Measurements from ENCODE around the gene PPP1CA. TPM values are rescaled to one million over a fixed set of nuclear protein-coding genes. Genes with fewer than 3 reads are reported as not detected.

Gene PPP1CA
- total RNA-seq (100 to 1,000 TPM in 1 of 2 donors, 10 to 100 TPM in 1; 87.2 to 175 TPM), polyA plus RNA-seq (100 to 1,000 TPM; 138 to 178 TPM)
- long read RNA-seq, donor 1, transcript PPP1CA-203 (7 exons, 1,476 nt): major isoform, 78 of 109 reads
- long read RNA-seq, donor 1, transcript PPP1CA-204 (6 exons, 1,677 nt): minor isoform, 8 of 109 reads
- long read RNA-seq, donor 1, partial matches to known transcripts: 17 of 109 reads
- long read RNA-seq, donor 1, other reads (novel, unspliced or antisense): 0 of 109 reads
- long read RNA-seq, donor 2, transcript PPP1CA-203 (7 exons, 1,476 nt): major isoform, 27 of 48 reads
- long read RNA-seq, donor 2, partial matches to known transcripts: 13 of 48 reads
- long read RNA-seq, donor 2, other reads (novel, unspliced or antisense): 0 of 48 reads
- long read RNA-seq, donor 3, transcript PPP1CA-202 (6 exons, 1,054 nt): minor isoform, 5 of 67 reads
- long read RNA-seq, donor 3, transcript PPP1CA-203 (7 exons, 1,476 nt): major isoform, 37 of 67 reads
- long read RNA-seq, donor 3, partial matches to known transcripts: 22 of 67 reads
- long read RNA-seq, donor 3, other reads (novel, unspliced or antisense): 0 of 67 reads
- long read RNA-seq, donor 4, transcript PPP1CA-204 (6 exons, 1,677 nt): minor isoform, 7 of 60 reads
- long read RNA-seq, donor 4, transcript PPP1CA-203 (7 exons, 1,476 nt): major isoform, 28 of 60 reads
- long read RNA-seq, donor 4, partial matches to known transcripts: 24 of 60 reads
- long read RNA-seq, donor 4, other reads (novel, unspliced or antisense): 0 of 60 reads
- long read RNA-seq, donor 5, transcript PPP1CA-203 (7 exons, 1,476 nt): major isoform, 84 of 132 reads
- long read RNA-seq, donor 5, transcript PPP1CA-202 (6 exons, 1,054 nt): minor isoform, 5 of 132 reads
- long read RNA-seq, donor 5, transcript PPP1CA-204 (6 exons, 1,677 nt): minor isoform, 12 of 132 reads
- long read RNA-seq, donor 5, partial matches to known transcripts: 27 of 132 reads
- long read RNA-seq, donor 5, other reads (novel, unspliced or antisense): 0 of 132 reads

- peak within 1 kb of the TSS; percentile 87 for H3K4me3 ChIP-seq
- H3K27me3 ChIP-seq (ENCODE audit: control insufficient read depth in 3 of 3, insufficient read depth in 3 of 3, low read length in 2 of 3): no peaks in the 10 kb centered on the region
- DNase-seq (peak; percentile 95 to 97 (median 97)), ATAC-seq (ENCODE audit: insufficient read depth, low FRiP score) (peak; percentile 93)
- H3K27ac ChIP-seq (ENCODE audit: low read depth in 1 of 2, low read length in 1 of 2): peak within 1 kb of the TSS; percentile 94
- peaks cover 6 to 30% (median 18%) of the 10 kb centered on the region in 4 donors for H3K36me3 ChIP-seq (ENCODE audit: control insufficient read depth in 4 of 4, insufficient read depth in 4 of 4, low read length in 4 of 4)
- no peaks in the 10 kb centered on the region for H3K9me3 ChIP-seq (ENCODE audit: control insufficient read depth in 4 of 4, insufficient read depth in 3 of 4, low read length in 3 of 4)
- peak within 1 kb of the TSS; percentile 46 to 85 for H3K9ac ChIP-seq (ENCODE audit: insufficient read depth in 1 of 2, low read length in 2 of 2)
- H3K4me1 ChIP-seq (ENCODE audit: control insufficient read depth in 5 of 5, insufficient read depth in 5 of 5, low read length in 5 of 5): peaks cover 2 to 37% (median 9%) of the 10 kb centered on the region in 5 donors
- TF ChIP-seq, protein P1, sequence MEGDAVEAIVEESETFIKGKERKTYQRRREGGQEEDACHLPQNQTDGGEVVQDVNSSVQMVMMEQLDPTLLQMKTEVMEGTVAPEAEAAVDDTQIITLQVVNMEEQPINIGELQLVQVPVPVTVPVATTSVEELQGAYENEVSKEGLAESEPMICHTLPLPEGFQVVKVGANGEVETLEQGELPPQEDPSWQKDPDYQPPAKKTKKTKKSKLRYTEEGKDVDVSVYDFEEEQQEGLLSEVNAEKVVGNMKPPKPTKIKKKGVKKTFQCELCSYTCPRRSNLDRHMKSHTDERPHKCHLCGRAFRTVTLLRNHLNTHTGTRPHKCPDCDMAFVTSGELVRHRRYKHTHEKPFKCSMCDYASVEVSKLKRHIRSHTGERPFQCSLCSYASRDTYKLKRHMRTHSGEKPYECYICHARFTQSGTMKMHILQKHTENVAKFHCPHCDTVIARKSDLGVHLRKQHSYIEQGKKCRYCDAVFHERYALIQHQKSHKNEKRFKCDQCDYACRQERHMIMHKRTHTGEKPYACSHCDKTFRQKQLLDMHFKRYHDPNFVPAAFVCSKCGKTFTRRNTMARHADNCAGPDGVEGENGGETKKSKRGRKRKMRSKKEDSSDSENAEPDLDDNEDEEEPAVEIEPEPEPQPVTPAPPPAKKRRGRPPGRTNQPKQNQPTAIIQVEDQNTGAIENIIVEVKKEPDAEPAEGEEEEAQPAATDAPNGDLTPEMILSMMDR (IDR thresholded peaks at IDR 0.05; ENCODE audit: control extremely low read depth, extremely low read depth): no peak
- WGBS, 2 donors: 1% methylated on average over 30 to 73 of the region's 73 CpGs
Measured at GRCh38 chr11:67401495-67402191, at the start of gene PPP1CA. PPP1CA (minus strand) TSS chr11:67401858; CDS start chr11:67401782, 76 bp downstream.

- Histone ChIP-seq H3K4me1 (ENCODE audit: control insufficient read depth in 5 of 5, insufficient read depth in 5 of 5, low read length in 5 of 5) (no peaks in the 10 kb centered on the region), H3K4me3 (no peak overlapping the region), H3K9me3 (ENCODE audit: control insufficient read depth in 4 of 4, insufficient read depth in 3 of 4, low read length in 3 of 4) (no peaks in the 10 kb centered on the region), H3K27me3 (ENCODE audit: control insufficient read depth in 3 of 3, insufficient read depth in 3 of 3, low read length in 2 of 3) (no peaks in the 10 kb centered on the region), H3K36me3 (ENCODE audit: control insufficient read depth in 4 of 4, insufficient read depth in 4 of 4, low read length in 4 of 4) (no peaks in the 10 kb centered on the region), H3K9ac (ENCODE audit: insufficient read depth in 1 of 2, low read length in 2 of 2) (no peak overlapping the region), H3K27ac (ENCODE audit: low read depth in 1 of 2, low read length in 1 of 2) (no peak overlapping the region)
- TF ChIP-seq, protein P1 (IDR thresholded peaks at IDR 0.05; ENCODE audit: control extremely low read depth, extremely low read depth): no peak
- 91 to 94% methylated on average over 25 of the region's 25 CpGs for WGBS, 2 donors
- no peak for DNase-seq
- no peak for ATAC-seq (ENCODE audit: insufficient read depth, low FRiP score)
Measured at GRCh38 chr11:67450796-67451657, 49.4 kb upstream of the PPP1CA start.

All from lung (tissue), 16 donors.